OCI-LY1 (cell line): ENCODE results near the gene FBLN2.

Experiments
- CTCF ChIP-seq: fragments of 200-600 bp; sonication (generic), shearing (Covaris generic); IDR thresholded peaks from 2 replicates; pipeline ENCODE4 v1.5.1; 2017; ENCODE audit warnings: mild to moderate bottlenecking, antibody characterized with exemption, low read length, moderate library complexity, mixed read lengths
- EZH2 ChIP-seq: fragments of 200-600 bp; sonication (generic), shearing (Covaris generic); IDR thresholded peaks from 2 replicates; pipeline ENCODE4 v1.8.0; 2017; ENCODE audit warnings: borderline replicate concordance, mixed run types, mild to moderate bottlenecking, antibody characterized with exemption, low read length, moderate library complexity, mixed read lengths

DNA sequence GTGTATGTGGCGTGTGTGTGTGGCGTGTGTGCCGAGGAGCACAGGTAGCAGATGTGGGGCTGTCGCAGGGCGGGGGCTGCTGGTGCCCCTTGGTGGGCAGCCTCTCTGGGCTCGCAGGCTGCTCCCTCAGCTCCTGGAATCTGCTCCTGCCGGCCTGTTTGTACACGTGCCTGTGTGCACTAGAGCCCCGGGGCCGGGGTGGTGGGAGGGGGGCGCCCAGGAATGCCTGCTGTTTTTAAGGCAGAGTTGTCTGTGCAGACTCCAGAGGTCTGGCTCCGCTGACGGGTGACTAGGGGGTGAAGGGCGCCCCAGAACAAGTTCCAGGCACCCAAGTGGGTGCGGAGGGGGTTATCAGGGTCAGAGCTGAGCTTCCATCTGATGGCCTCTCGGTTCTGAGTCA lies 112.2 kb downstream of the FBLN2 start:
- TF ChIP-seq CTCF (no peak), EZH2 (no peak)
